Measurements from ENCODE around the gene TET3. TPM values are rescaled to one million over a fixed set of nuclear protein-coding genes. Genes with fewer than 3 reads are reported as not detected.
A peak's percentile ranks its signal among the peaks of the same experiment; 100 is the strongest.

The TET3 gene
- total and polyA plus RNA-seq, 9 of the 15 experiments (the other 6 are each of a cell fraction or from before 2014, with no cell fraction given), result 0.35 to 16.3 (median 5.5) TPM

- BruUV-seq (replicated peaks), result no TSS peak
- H3K4me2 ChIP-seq (ENCODE audit: insufficient read depth, low read length), result peak overlapping the region; percentile 46
- no peak overlapping the region for H2AFZ ChIP-seq (ENCODE audit: low read depth, low read length)
- peaks cover 24% of the 10 kb centered on the region for H3K36me3 ChIP-seq (ENCODE audit: control insufficient read depth, insufficient read depth, low read length)
- ATAC-seq (peak; percentile 4; the same call in 2 of the 3 replicates), DNase-seq (ENCODE audit: extremely low read depth in 1 of 4, low spot score in 3 of 4) (no peak), FAIRE-seq (no peak)
- H3K27me3 ChIP-seq (ENCODE audit: control insufficient read depth in 2 of 2, insufficient read depth in 2 of 2, low read length in 2 of 2), result no peaks in the 10 kb centered on the region
- no peaks in the 10 kb centered on the region for H4K20me1 ChIP-seq (replicated peaks; ENCODE audit: control insufficient read depth, insufficient read depth, low read length)
- H3K4me3 ChIP-seq, result no peak overlapping the region
- TF ChIP-seq ZNF707 (CRISPR knock-in tag; conservative IDR thresholded peaks at IDR 0.05) (no peak), ZNF143 (CRISPR knock-in tag; IDR thresholded peaks at IDR 0.05) (no peak), HCFC1 (IDR thresholded peaks at IDR 0.05; ENCODE audit: low read depth, low read length) (no peak), CHD7 (IDR thresholded peaks at IDR 0.05; ENCODE audit: low read depth, low read length) (no peak), CHD2 (IDR thresholded peaks at IDR 0.05; ENCODE audit: low read depth, low read length) (no peak)
- POLR2A ChIA-PET, result interaction anchor here (0.6 to 1.7 kb wide), 8 partner anchors 8 to 603 kb away, joined by 3 to 7 read pairs (median 4); no protein-coding TSS in a partner anchor
- peaks cover 3% of the 10 kb centered on the region for H3K9me1 ChIP-seq (ENCODE audit: control insufficient read depth, insufficient read depth, low read length)
- in situ Hi-C loops (cut with MboI), result no loop called here
- intact Hi-C loops (cut with micrococcal nuclease), result no loop called here
- no peak overlapping the region for H3K27ac ChIP-seq (ENCODE audit: extremely low read depth, low read depth, low read length)
- H3K79me2 ChIP-seq (ENCODE audit: control insufficient read depth, insufficient read depth, low read length), result peaks cover 83% of the 10 kb centered on the region
- H3K4me1 ChIP-seq (replicated peaks in 1 of 2; ENCODE audit: control insufficient read depth in 2 of 2, insufficient read depth in 2 of 2, low read length in 2 of 2), result peaks cover 22 to 50% of the 10 kb centered on the region in 2 experiments
- peak overlapping the region; percentile 29 to 83; a peak in 2 of 4 replicates for H3K9ac ChIP-seq (ENCODE audit: insufficient read depth in 1 of 2, low read depth in 2 of 2, low read length in 2 of 2)
- H3K9me3 ChIP-seq (replicated peaks; ENCODE audit: control insufficient read depth, insufficient read depth, low read depth, low read length), result no peaks in the 10 kb centered on the region
- CTCF ChIA-PET (ENCODE audit: low intra/inter-chr PET ratio), result no interaction called here
Observed at GRCh38 chr2:74009577-74009976, 24.9 kb downstream of the TET3 start.

Measured in K562 (cell line).